ENCODE measurements around the gene EFNA2.
"Not testable (repeated sequence)": the region's sequence is repeated elsewhere in the genome, so short reads cannot be mapped to it uniquely, and the experiment has no call there.

EFNA2 gene

DNA sequence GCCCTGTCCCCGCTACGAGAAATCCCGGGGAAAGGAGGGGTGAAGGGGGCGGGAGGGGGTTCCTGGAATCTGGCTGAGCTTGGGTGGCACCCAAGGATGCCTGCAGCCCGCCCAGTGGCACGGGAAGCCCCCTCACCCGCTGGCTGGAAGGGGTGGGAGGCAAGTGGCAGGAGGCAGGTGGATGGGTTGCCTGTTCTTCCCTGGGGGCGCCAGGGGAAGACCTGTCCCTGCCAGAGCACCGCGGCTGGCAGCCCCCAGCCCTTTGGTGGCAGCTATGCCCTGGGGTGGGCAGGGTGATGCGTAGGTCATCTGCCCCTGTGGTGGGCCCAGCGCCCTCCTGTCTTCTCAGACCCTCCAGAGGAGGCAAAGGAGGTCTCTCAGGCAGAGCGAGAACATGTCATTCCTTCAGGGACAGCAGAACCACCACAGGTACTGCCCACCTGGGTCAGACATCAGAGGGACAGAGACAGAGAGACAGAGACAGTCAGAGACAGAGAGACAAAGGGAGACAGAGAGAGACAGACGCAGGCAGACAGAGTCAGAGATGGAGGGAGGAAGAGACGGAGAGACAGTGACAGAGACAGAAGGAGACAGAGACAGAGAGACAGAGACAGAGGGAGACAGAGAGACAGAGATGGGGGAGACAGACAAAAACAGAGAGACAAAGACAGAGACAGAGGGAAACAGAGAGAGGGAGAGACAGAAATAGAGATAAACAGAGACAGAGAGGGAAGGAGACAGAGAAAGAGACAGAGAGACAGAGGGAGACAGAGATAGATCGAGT, 36.7 kb downstream of the EFNA2 start:
- no peak for DNase-seq

DNA sequence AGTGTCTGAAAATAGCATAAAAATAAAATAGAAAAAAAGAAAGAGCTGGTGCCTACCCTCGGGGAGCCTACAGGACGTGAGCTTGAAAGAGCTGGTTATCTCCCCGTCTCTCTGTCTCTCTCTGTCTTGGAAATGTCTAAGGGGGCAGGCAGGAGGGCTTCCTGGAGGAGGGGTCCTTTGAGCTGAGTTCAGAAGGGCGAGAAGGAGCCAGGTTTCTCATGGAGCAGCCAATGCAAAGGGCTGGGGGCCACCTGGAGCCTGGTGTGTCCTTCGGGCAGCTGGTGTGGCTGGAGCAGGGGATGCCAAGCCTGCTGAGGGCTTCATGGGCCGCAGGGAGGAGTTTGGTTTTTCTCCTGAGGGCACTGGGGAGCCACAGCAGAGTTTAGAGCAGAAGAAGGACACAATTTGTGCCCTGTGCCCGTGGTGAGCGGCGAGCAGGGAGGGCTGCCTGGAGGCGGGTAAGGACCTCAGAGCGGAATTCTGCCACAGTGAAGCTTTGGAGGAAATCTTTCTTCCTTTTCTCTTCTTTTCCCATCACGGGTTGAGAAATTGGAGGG, 38.7 kb downstream of the EFNA2 start:
- DNase-seq = no peak

DNA sequence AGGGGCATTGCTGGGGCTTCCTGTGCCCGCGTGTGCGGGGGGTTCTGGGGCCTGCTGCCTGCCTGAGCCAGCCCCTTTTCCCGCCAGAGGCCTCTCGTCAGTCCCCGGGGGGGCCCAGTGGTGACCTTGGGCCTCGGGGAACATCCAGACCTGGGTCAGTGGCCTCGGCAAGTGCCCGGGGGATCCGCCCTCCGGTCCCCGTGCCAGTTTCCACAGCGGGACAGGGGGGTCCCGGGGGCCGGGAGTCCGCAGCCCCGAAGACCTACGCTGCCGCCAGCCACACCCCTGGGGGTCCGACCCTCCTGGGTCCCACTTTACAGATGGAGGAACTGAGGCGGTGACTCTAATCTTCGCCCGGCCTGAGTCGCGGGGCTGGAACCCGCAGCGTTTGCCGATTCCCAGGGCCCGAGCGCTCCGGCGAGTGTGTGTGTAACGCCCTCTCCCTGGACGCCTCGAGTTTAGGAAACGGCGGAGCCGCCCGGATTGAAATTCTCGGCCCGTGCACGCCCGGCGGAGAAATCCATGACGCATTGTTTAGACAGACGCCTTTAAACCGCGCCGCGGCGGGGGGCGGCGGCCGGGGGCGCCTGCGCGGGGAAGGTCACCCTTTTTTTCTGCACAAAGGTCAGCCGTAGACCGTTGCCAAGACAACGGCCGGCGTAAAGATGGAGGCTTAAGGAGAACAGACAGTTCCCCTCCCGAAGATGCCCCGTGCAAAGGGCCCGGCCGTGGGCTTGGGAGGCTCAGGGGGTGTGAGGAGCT, 39.3 kb downstream of the EFNA2 start:
- no peak for DNase-seq

DNA sequence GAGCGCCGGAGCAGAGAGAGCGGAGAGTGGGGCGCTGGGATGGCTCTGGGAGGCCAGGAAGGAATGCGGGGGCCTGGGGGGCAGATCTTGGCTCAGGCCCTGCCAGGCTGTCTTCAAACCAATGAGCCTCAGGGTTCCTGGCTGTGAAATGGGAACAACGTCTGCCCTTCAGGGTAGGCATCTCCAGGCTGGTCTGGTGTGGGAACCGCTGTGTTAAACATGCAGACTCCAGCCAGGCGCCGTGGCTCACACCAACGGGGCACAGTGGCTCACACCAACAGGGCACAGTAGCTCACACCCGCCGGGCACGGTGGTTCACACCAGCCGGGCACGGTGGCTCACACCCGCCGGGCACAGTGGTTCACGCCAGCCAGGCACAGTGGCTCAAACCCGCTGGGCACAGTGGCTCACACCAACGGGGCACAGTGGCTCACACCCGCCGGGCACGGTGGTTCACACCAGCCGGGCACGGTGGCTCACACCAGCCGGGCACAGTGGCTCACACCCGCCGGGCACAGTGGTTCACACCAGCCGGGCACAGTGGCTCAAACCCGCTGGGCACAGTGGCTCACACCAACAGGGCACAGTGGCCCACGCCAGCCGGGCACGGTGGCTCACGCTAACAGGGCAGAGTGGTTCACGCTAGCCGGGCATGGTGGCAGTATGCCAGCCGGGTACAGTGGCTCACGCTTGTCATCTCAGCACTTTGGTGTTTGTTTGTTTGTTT, 40.1 kb downstream of the EFNA2 start:
- DNase-seq = no peak

DNA sequence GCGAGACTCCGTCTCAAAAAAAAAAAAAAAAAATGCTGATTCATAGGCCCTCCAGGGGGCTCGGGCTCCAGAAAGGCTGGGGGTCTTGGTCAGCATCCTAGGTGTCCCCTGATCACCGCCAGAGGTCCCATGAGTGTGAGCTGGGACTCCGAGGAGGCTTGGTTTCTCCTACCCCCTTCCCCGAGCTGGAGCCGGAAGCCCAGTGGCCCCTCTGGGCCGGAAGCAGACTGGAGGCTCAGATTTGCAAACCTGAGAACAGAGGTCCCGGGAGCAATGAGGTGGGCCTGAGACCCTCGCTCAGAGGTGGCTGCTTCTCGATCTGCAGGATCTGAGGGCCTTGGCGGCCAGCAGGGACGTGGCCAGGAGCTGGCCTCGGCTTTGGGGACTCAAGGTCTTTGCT, 41.5 kb downstream of the EFNA2 start:
- DNase-seq = no peak

DNA sequence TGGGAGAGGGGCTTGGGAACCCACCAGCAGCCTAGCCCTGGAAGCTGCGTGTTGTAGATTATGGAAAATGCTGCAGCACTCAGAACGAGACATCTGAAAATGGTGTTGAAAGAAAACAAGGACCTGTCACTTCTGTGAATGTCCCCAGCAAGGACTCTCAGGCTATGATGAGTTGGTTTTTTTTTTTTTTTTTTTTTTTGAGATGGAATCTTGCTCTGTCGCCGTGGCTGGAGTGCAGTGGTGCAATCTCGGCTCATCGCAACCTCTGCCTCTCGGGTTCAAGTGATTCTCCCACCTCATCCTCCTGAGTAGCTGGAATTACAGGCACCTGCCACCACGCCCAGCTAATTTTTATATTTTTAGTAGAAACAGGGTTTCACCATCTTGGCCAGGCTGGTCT, 46.5 kb downstream of the EFNA2 start:
- not testable (repeated sequence) for DNase-seq

DNA sequence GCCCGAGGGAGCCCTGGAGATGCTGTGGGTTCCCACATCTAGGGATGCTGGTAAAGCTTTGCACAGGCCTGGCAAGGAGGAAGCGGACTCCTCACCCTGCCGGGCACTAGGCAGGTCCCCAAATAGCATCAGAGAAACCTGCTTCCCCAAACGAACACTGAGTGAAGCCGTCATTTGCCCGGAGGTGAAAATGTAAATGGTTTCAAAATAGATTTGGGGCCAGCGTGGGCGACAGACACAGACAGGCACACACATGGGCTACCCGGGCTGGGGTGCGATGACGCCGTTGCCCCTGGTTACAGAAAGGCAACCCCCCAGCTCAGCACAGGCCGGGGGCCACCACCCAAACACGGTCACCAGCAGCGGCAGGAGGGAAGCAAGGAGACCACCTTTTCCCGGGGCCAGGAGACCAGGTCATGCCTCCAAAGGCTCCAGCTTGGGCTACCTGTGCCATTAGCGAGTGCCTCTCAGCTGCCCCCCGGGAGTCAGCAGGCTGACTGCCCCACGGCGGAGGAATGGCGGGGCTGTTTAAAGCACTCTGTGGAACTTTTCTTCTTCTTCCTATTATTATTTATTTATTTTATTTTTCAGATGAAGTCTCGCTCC, 50.5 kb downstream of the EFNA2 start:
- no peak for DNase-seq

DNA sequence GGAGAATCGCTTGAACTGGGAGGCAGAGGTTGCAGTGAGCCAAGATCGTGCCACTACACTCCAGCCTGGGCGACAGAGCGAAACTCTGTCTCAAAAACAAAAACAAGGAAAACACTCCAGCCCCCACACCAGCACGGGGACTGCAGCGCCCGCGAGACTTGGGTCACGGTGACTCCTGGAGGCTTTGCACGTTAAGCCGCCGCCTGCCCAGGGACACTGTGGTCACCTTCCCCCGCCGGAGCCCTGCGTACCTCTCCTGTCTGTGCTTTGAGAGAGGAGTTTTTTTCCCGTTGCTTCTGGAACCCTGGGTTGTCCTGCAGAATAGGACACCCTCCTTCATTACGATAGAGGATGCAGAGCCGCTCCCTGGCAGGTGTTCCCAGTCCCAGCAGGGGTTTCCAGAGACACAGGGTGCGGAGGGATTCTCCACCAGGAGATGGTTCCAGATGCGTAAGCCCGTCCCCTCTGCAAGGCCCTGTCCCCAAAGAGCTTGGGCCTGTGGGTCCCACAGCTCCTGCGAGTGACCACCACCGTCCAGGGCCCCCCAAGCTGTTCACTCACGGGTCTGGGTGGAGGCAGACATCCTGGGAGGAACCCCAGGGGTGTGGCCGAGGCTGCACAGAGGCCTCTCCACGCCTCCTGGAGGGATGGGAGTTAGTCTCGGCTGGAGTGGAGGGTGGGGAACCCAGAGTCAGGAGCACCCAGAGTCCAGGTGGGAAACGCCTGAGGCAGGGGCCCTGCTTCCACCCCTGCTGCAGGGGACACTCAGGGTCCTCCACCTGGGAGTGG, 55.2 kb downstream of the EFNA2 start:
- DNase-seq = no peak

DNA sequence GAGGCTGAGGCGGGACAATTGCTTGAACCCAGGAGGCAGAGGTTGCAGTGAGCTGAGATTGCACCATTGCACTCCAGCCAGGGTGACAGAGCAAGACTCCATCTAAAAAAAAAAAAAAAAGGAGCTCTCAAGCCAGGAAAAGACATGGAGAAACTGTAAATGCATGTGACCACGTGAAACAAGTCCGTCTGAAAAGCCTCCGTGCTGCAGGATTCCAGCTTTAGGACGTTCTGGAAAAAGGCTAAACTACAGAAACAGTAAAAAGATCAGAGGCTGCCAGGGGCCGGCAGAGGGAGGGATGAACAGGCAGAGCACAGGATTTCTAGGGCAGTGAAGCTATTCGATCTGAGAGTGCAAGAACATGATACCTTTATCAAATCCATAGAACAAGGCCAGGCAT, 57.4 kb downstream of the EFNA2 start:
- DNase-seq = no peak

DNA sequence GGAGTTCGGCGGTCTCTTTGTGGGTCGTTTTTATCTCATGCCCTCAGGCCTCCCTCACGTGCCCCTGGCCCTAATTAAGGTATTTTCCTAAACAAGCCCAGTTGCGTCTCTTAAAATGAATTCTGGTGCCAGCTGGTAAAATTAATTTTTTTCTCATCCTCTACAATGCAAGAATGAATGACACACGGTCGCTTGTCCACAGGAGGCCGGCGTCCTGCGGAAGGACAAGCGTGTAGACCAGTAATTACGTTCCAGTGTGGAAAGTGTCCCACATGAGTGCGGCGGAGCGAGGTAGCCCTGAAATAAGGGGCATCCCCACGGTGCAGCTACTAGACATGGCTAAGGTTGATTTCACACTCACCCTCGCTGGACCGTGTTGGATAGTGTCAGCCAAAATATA, 63.5 kb downstream of the EFNA2 start:
- DNase-seq = no peak

DNA sequence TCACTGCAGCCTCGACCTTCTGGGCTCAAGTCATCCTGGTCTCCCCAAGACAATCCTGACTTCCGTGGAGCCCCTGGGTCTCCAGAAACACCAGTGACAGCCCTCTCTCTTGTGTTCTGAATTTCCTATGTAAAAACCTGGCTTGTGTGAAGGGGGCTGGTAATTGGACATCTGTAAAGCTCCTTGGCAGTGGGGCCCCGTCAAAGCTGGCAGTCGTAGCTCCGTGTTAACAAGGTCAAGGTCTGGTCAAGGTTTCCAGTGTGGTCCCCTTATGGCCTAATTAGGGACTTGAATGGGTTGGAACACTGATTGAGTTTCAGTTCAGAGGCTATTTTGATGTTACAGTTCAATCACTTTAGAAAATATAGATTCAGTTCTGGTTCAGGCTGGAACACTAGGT, 65.2 kb downstream of the EFNA2 start:
- no peak for DNase-seq

Data from activated CD4-positive, alpha-beta T cell treated with anti-CD3 and anti-CD28 coated beads for 1 hour (primary cell).